ENCODE results near the gene REEP1. TPM values are rescaled to one million over a fixed set of nuclear protein-coding genes. Genes with fewer than 3 reads are reported as not detected.

REEP1 gene
- total and polyA plus RNA-seq, 2 experiments from 2014 or later = not detected

DNA sequence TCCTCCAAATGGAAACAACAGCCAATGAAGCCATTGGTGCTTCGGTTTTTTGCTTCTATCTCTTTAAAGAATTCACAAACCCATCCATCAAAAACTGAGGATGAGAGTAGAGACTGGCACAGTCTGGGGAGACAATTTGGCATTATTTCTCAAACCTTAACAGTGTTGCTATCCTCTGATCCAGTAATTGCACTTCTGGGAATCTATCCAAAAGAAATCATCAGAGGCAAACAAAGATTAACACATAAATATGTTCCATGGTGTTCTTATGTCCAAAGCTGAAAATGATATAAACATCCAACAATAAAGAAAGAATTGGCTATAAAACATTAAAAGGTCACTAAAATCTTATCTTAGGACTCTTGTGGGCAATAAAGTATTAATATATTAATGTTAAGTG lies 35.1 kb downstream of the REEP1 start:
- H2AFZ ChIP-seq = no peak overlapping the region
- no peaks in the 10 kb centered on the region for H3K9me3 ChIP-seq (ENCODE audit: low read depth)
- no peak overlapping the region for H3K4me2 ChIP-seq (ENCODE audit: unreplicated experiment)
- in situ Hi-C loops (cut with MboI) = no loop called here
- no peaks in the 10 kb centered on the region for H3K36me3 ChIP-seq (ENCODE audit: low read depth)
- no peak overlapping the region for H3K9ac ChIP-seq
- H4K20me1 ChIP-seq (ENCODE audit: insufficient read depth) = no peaks in the 10 kb centered on the region
- 58 to 75% methylated on average over 1 of the region's 1 CpG for WGBS, 2 experiments (ENCODE audit: low coverage in 1 of 2, low lambda C conversion rate in 2 of 2, missing lambda C conversion rate in 2 of 2)
- H3K4me3 ChIP-seq = no peak overlapping the region
- no peak overlapping the region for H3K27ac ChIP-seq
- H3K9me2 ChIP-seq (ENCODE audit: insufficient read depth) = no peaks in the 10 kb centered on the region
- H3K4me1 ChIP-seq (ENCODE audit: insufficient read depth) = no peaks in the 10 kb centered on the region
- H3F3A ChIP-seq (ENCODE audit: insufficient read depth) = no peaks in the 10 kb centered on the region
- TF ChIP-seq EZH2 (IDR thresholded peaks at IDR 0.05; ENCODE audit: insufficient read depth, poor library complexity, severe bottlenecking) (no peak), EZH2phosphoT487 (IDR thresholded peaks at IDR 0.05; ENCODE audit: insufficient read depth, low read depth) (no peak)
- H3K79me2 ChIP-seq (ENCODE audit: insufficient read depth) = no peaks in the 10 kb centered on the region
- peaks cover 32% of the 10 kb centered on the region for H3K27me3 ChIP-seq (replicated peaks; ENCODE audit: insufficient read depth)
- no peak for DNase-seq

DNA sequence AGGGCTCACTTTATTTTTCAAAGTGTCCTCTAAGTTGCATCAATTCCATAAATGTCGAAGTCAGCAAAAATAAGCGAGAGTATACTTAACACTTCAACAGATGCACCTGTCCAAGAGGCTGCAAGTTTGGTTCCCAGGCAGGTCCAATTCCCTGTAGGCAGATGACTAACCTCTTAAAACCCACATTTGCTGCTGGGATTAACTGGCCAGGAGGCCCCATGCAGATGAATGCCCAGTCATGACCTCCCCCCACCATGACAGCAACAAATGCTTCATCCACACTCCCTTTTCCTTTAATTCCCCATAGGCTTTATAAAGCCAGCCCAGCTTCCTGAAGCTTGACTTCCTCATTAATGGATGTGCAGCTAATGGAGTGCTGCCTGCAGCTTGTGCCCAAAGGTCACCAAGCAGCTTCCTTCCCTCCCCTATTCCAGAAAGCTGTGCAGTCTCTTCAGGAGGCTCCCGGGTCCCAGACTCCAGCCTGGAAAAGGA lies 35.7 kb downstream of the REEP1 start:
- WGBS, 2 experiments (ENCODE audit: low coverage in 1 of 2, low lambda C conversion rate in 2 of 2, missing lambda C conversion rate in 2 of 2) = 71 to 74% methylated on average over 3 of the region's 3 CpGs
- no peak overlapping the region for H3K4me3 ChIP-seq
- H3K9me3 ChIP-seq (ENCODE audit: low read depth) = no peaks in the 10 kb centered on the region
- peaks cover 32% of the 10 kb centered on the region for H3K27me3 ChIP-seq (replicated peaks; ENCODE audit: insufficient read depth)
- TF ChIP-seq EZH2phosphoT487 (IDR thresholded peaks at IDR 0.05; ENCODE audit: insufficient read depth, low read depth) = no peak
- TF ChIP-seq EZH2 (IDR thresholded peaks at IDR 0.05; ENCODE audit: insufficient read depth, poor library complexity, severe bottlenecking) = no peak
- in situ Hi-C loops (cut with MboI) = no loop called here
- no peaks in the 10 kb centered on the region for H4K20me1 ChIP-seq (ENCODE audit: insufficient read depth)
- no peak overlapping the region for H3K4me2 ChIP-seq (ENCODE audit: unreplicated experiment)
- H3K9ac ChIP-seq = no peak overlapping the region
- no peaks in the 10 kb centered on the region for H3K36me3 ChIP-seq (ENCODE audit: low read depth)
- no peak overlapping the region for H2AFZ ChIP-seq
- H3K4me1 ChIP-seq (ENCODE audit: insufficient read depth) = no peaks in the 10 kb centered on the region
- H3K79me2 ChIP-seq (ENCODE audit: insufficient read depth) = no peaks in the 10 kb centered on the region
- H3K27ac ChIP-seq = no peak overlapping the region
- no peaks in the 10 kb centered on the region for H3F3A ChIP-seq (ENCODE audit: insufficient read depth)
- no peak for DNase-seq
- H3K9me2 ChIP-seq (ENCODE audit: insufficient read depth) = no peaks in the 10 kb centered on the region

- H2AFZ ChIP-seq = no peak overlapping the region
- no peaks in the 10 kb centered on the region for H3K79me2 ChIP-seq (ENCODE audit: insufficient read depth)
- H3F3A ChIP-seq (ENCODE audit: insufficient read depth) = no peaks in the 10 kb centered on the region
- H3K36me3 ChIP-seq (ENCODE audit: low read depth) = no peaks in the 10 kb centered on the region
- H3K27me3 ChIP-seq (replicated peaks; ENCODE audit: insufficient read depth) = peaks cover 25% of the 10 kb centered on the region
- no peaks in the 10 kb centered on the region for H3K4me1 ChIP-seq (ENCODE audit: insufficient read depth)
- TF ChIP-seq EZH2 (IDR thresholded peaks at IDR 0.05; ENCODE audit: insufficient read depth, poor library complexity, severe bottlenecking) = no peak
- H4K20me1 ChIP-seq (ENCODE audit: insufficient read depth) = no peaks in the 10 kb centered on the region
- H3K9me3 ChIP-seq (ENCODE audit: low read depth) = no peaks in the 10 kb centered on the region
- H3K4me3 ChIP-seq = no peak overlapping the region
- H3K27ac ChIP-seq = no peak overlapping the region
- H3K9ac ChIP-seq = no peak overlapping the region
- DNase-seq = no peak
- 56 to 65% methylated on average over 6 of the region's 6 CpGs for WGBS, 2 experiments (ENCODE audit: low coverage in 1 of 2, low lambda C conversion rate in 2 of 2, missing lambda C conversion rate in 2 of 2)
- H3K9me2 ChIP-seq (ENCODE audit: insufficient read depth) = no peaks in the 10 kb centered on the region
- in situ Hi-C loops (cut with MboI) = no loop called here
- H3K4me2 ChIP-seq (ENCODE audit: unreplicated experiment) = no peak overlapping the region
Measured at GRCh38 chr2:86301009-86301408, 36.4 kb downstream of the REEP1 start.

- DNase-seq = no peak
- H3K9me3 ChIP-seq (ENCODE audit: low read depth) = no peaks in the 10 kb centered on the region
- H3K9me2 ChIP-seq (ENCODE audit: insufficient read depth) = no peaks in the 10 kb centered on the region
- H3K4me3 ChIP-seq = no peak overlapping the region
- no peak overlapping the region for H3K27ac ChIP-seq
- WGBS, 2 experiments (ENCODE audit: low coverage in 1 of 2, low lambda C conversion rate in 2 of 2, missing lambda C conversion rate in 2 of 2) = 30 to 33% methylated on average over 3 of the region's 3 CpGs
- no peak overlapping the region for H3K4me2 ChIP-seq (ENCODE audit: unreplicated experiment)
- no peaks in the 10 kb centered on the region for H3K36me3 ChIP-seq (ENCODE audit: low read depth)
- H3F3A ChIP-seq (ENCODE audit: insufficient read depth) = no peaks in the 10 kb centered on the region
- H3K79me2 ChIP-seq (ENCODE audit: insufficient read depth) = no peaks in the 10 kb centered on the region
- H3K9ac ChIP-seq = no peak overlapping the region
- H3K27me3 ChIP-seq (replicated peaks; ENCODE audit: insufficient read depth) = peaks cover 24% of the 10 kb centered on the region
- TF ChIP-seq EZH2 (IDR thresholded peaks at IDR 0.05; ENCODE audit: insufficient read depth, poor library complexity, severe bottlenecking) (no peak), EZH2phosphoT487 (IDR thresholded peaks at IDR 0.05; ENCODE audit: insufficient read depth, low read depth) (no peak)
- no peaks in the 10 kb centered on the region for H3K4me1 ChIP-seq (ENCODE audit: insufficient read depth)
- H4K20me1 ChIP-seq (ENCODE audit: insufficient read depth) = no peaks in the 10 kb centered on the region
- in situ Hi-C loops (cut with MboI) = no loop called here
- no peak overlapping the region for H2AFZ ChIP-seq
Measured at GRCh38 chr2:86300496-86300895, 36.9 kb downstream of the REEP1 start.
